ENCODE results near the gene KCNQ5. TPM values are rescaled to one million over a fixed set of nuclear protein-coding genes. Genes with fewer than 3 reads are reported as not detected.

The KCNQ5 gene
- total RNA-seq, 2 experiments from 2014 or later, result 5.1 to 5.5 TPM

- Mint-ChIP-seq H3K4me1 (no peaks in the 10 kb centered on the region), H3K27ac (no peak overlapping the region), H3K9me3 (ENCODE audit: low read depth) (no peaks in the 10 kb centered on the region)
Measured at GRCh38 chr6:72930556-72931132, 308.8 kb downstream of the KCNQ5 start.

DNA sequence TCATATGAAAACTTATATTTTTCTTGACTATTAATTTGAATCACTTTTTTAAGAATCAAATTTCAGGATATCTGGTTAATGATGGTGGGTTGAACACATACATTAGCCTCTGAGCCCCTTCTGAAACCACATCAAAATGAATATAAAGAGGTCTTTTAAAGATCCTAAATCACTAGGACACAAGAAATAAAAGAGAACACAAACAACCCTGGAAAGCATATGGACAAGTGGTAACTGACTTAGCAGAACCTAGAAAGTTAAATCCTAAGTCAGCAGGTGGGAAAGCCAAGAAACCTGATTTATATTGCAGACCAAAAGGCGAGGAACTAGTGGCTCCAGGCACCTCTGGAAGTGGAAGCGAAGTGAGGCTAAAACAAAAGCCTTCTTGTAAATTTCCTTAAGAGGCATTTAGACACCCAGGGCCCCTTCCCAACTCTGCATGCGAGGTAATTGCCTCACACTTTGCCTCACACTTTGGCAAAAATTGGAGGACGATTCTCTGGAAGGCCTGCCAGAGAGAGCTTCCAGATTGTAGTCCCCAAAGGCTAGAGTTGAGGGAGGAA lies 309.5 kb downstream of the KCNQ5 start:
- Mint-ChIP-seq H3K27me3 (no peaks in the 10 kb centered on the region), H3K4me1 (no peaks in the 10 kb centered on the region)
- CTCF ChIA-PET, result no interaction called here

More at GRCh38 chr6:72930556-72931132, 308.8 kb downstream of the KCNQ5 start:
- intact Hi-C loops (cut with DNase I, micrococcal nuclease), result no loop called here
- ChIA-PET CTCF (no interaction called here), POLR2A (no interaction called here)
- no peak for ATAC-seq
- DNase-seq, result no peak
- Mint-ChIP-seq H3K27me3 (no peaks in the 10 kb centered on the region), H3K36me3 (ENCODE audit: low read depth) (no peaks in the 10 kb centered on the region), H3K4me3 (no peak overlapping the region)

GRCh38 chr6:72933233-72933632 lies 311.4 kb downstream of the KCNQ5 start:
- no peaks in the 10 kb centered on the region for H3K9me3 Mint-ChIP-seq (ENCODE audit: low read depth)
- intact Hi-C loops (cut with DNase I, micrococcal nuclease), result no loop called here
- no peaks in the 10 kb centered on the region for H3K27me3 Mint-ChIP-seq
- no peaks in the 10 kb centered on the region for H3K36me3 Mint-ChIP-seq (ENCODE audit: low read depth)
- no peak overlapping the region for H3K4me3 Mint-ChIP-seq
- ChIA-PET CTCF (no interaction called here), POLR2A (no interaction called here)
- DNase-seq (no peak), ATAC-seq (no peak)
- no peak overlapping the region for H3K27ac Mint-ChIP-seq
- no peaks in the 10 kb centered on the region for H3K4me1 Mint-ChIP-seq

More for the DNA sequence above, 309.5 kb downstream of the KCNQ5 start:
- DNase-seq (no peak), ATAC-seq (no peak)
- intact Hi-C loops (cut with DNase I, micrococcal nuclease), result no loop called here
- H3K4me3 Mint-ChIP-seq, result no peak overlapping the region
- no peak overlapping the region for H3K27ac Mint-ChIP-seq
- H3K36me3 Mint-ChIP-seq (ENCODE audit: low read depth), result no peaks in the 10 kb centered on the region
- POLR2A ChIA-PET, result no interaction called here
- H3K9me3 Mint-ChIP-seq (ENCODE audit: low read depth), result no peaks in the 10 kb centered on the region

- ATAC-seq (no peak), DNase-seq (no peak)
- Mint-ChIP-seq H3K4me1 (no peaks in the 10 kb centered on the region), H3K36me3 (ENCODE audit: low read depth) (no peaks in the 10 kb centered on the region), H3K27me3 (no peaks in the 10 kb centered on the region), H3K27ac (no peak overlapping the region), H3K4me3 (no peak overlapping the region), H3K9me3 (ENCODE audit: low read depth) (no peaks in the 10 kb centered on the region)
- ChIA-PET POLR2A (no interaction called here), CTCF (no interaction called here)
- intact Hi-C loops (cut with DNase I, micrococcal nuclease), result no loop called here
Measured at GRCh38 chr6:72936766-72937559, 315.1 kb downstream of the KCNQ5 start.

- H3K4me1 Mint-ChIP-seq, result no peaks in the 10 kb centered on the region
- no peak for ATAC-seq
- H3K4me3 Mint-ChIP-seq, result no peak overlapping the region
- ChIA-PET CTCF (no interaction called here), POLR2A (no interaction called here)
- H3K9me3 Mint-ChIP-seq (ENCODE audit: low read depth), result no peaks in the 10 kb centered on the region
- no peaks in the 10 kb centered on the region for H3K27me3 Mint-ChIP-seq
- no peak overlapping the region for H3K27ac Mint-ChIP-seq
- no peak for DNase-seq
- intact Hi-C loops (cut with DNase I, micrococcal nuclease), result no loop called here
- no peaks in the 10 kb centered on the region for H3K36me3 Mint-ChIP-seq (ENCODE audit: low read depth)
Measured at GRCh38 chr6:72938104-72938503, 316.2 kb downstream of the KCNQ5 start.

DNA sequence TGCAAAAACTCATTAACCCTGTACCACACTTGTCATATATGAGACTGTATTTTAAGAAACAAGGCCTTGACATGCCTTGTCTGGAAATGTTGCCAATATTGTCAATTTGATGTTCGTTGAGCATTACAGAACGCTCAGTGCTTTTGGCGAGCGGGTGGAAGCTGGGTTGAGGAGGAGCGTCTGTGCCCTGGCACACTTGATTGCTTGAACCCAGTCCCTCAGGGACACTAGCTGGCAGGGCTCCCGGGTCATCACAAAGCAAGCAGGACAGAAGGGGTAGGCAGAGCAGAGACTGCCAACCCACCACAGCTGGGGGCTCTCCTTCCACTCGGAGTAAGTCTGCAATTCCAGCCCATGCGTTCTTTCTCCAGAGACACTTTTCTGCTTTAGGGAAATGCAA lies 317.1 kb downstream of the KCNQ5 start:
- intact Hi-C loops (cut with DNase I, micrococcal nuclease), result no loop called here
- Mint-ChIP-seq H3K9me3 (ENCODE audit: low read depth) (no peaks in the 10 kb centered on the region), H3K4me1 (no peaks in the 10 kb centered on the region), H3K27ac (no peak overlapping the region), H3K27me3 (no peaks in the 10 kb centered on the region), H3K36me3 (ENCODE audit: low read depth) (no peaks in the 10 kb centered on the region), H3K4me3 (no peak overlapping the region)
- ATAC-seq (no peak), DNase-seq (no peak)
- CTCF ChIA-PET, result no interaction called here
- POLR2A ChIA-PET, result no interaction called here

GRCh38 chr6:72940265-72940664 lies 318.4 kb downstream of the KCNQ5 start:
- H3K27ac Mint-ChIP-seq, result no peak overlapping the region
- ATAC-seq (no peak), DNase-seq (no peak)
- intact Hi-C loops (cut with DNase I, micrococcal nuclease), result no loop called here
- H3K36me3 Mint-ChIP-seq (ENCODE audit: low read depth), result no peaks in the 10 kb centered on the region
- no peaks in the 10 kb centered on the region for H3K27me3 Mint-ChIP-seq
- H3K4me1 Mint-ChIP-seq, result no peaks in the 10 kb centered on the region
- no peak overlapping the region for H3K4me3 Mint-ChIP-seq
- ChIA-PET POLR2A (no interaction called here), CTCF (interaction anchor here (0.7 kb wide), 1 partner anchor 30 kb away, joined by 3 read pairs; no protein-coding TSS in a partner anchor)
- no peaks in the 10 kb centered on the region for H3K9me3 Mint-ChIP-seq (ENCODE audit: low read depth)

DNA sequence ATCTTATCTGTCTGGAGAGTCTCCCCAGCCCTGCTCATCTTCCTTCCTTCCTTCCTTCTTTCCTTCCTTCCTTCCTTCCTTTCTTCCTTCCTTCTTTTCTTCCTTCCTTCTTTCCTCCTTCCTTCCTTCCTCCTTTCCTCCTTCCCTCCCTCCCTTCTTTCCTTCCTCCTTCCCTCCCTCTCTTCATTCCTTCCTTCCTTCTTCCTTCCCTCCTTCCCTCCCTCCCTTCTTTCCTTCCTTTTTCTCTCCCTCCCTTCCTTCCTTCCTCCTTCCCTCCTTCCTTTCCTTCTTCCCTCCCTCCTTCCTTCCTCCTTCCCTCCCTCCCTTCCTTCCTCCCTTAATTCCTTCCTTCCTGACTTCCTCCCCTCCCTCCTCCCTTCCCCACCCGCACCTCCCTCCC lies 319.4 kb downstream of the KCNQ5 start:
- ATAC-seq, result no peak
- no peaks in the 10 kb centered on the region for H3K9me3 Mint-ChIP-seq (ENCODE audit: low read depth)
- H3K27me3 Mint-ChIP-seq, result no peaks in the 10 kb centered on the region
- H3K27ac Mint-ChIP-seq, result no peak overlapping the region
- no peak for DNase-seq
- POLR2A ChIA-PET, result no interaction called here
- no peaks in the 10 kb centered on the region for H3K36me3 Mint-ChIP-seq (ENCODE audit: low read depth)
- no peaks in the 10 kb centered on the region for H3K4me1 Mint-ChIP-seq
- no peak overlapping the region for H3K4me3 Mint-ChIP-seq
- intact Hi-C loops (cut with DNase I, micrococcal nuclease), result no loop called here
- CTCF ChIA-PET, result no interaction called here

- no peaks in the 10 kb centered on the region for H3K9me3 Mint-ChIP-seq (ENCODE audit: low read depth)
- POLR2A ChIA-PET, result no interaction called here
- intact Hi-C loops (cut with DNase I, micrococcal nuclease), result no loop called here
- no peaks in the 10 kb centered on the region for H3K4me1 Mint-ChIP-seq
- no peak overlapping the region for H3K4me3 Mint-ChIP-seq
- no peaks in the 10 kb centered on the region for H3K27me3 Mint-ChIP-seq
- no peak for ATAC-seq
- CTCF ChIA-PET, result no interaction called here
- no peak overlapping the region for H3K27ac Mint-ChIP-seq
- no peaks in the 10 kb centered on the region for H3K36me3 Mint-ChIP-seq (ENCODE audit: low read depth)
- DNase-seq, result no peak
Measured at GRCh38 chr6:72941751-72942150, 319.9 kb downstream of the KCNQ5 start.

GRCh38 chr6:72943699-72944098 lies 321.8 kb downstream of the KCNQ5 start:
- ChIA-PET CTCF (no interaction called here), POLR2A (no interaction called here)
- H3K4me1 Mint-ChIP-seq, result no peaks in the 10 kb centered on the region
- H3K9me3 Mint-ChIP-seq (ENCODE audit: low read depth), result no peaks in the 10 kb centered on the region
- DNase-seq (no peak), ATAC-seq (no peak)
- no peak overlapping the region for H3K27ac Mint-ChIP-seq
- no peak overlapping the region for H3K4me3 Mint-ChIP-seq
- no peaks in the 10 kb centered on the region for H3K27me3 Mint-ChIP-seq
- no peaks in the 10 kb centered on the region for H3K36me3 Mint-ChIP-seq (ENCODE audit: low read depth)
- intact Hi-C loops (cut with DNase I, micrococcal nuclease), result no loop called here

DNA sequence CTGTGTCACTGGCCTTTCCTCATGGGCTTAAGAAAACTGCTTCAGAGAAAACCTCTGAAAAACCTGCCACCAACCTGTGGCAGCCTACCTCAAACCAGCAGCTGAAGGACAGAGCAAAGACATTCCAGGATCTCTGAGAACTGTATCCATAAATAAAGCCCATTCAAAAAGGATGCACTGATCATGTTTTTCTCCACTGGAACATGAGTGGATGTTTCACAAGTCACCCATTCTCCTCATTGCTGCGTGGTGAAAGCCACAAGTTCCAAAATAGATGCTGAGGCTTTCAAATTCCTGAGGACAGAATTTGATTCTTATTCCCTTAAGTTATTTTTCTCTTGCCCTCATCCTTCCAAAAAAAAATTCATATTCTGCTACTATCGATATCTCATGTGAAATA lies 322.8 kb downstream of the KCNQ5 start:
- H3K4me3 Mint-ChIP-seq, result no peak overlapping the region
- intact Hi-C loops (cut with DNase I, micrococcal nuclease), result no loop called here

DNA sequence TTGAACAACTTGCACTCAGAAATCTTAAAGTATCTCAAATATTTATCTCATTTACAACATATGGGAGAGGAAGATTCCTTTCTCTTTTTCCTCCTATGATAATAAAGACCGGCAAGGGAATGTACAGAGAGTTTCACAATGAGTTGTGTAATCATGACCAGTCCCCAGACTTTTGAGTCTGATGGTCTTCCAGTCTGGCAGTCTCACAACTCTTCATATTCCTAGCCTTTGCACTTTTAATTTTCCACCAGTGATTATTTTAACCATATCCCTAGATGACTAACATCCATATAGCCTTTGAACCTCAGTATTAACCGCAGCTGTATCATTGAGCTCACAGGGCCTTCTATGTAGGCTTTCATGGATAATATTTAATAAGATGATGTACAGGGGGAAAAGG lies 324.9 kb downstream of the KCNQ5 start:
- Mint-ChIP-seq H3K9me3 (ENCODE audit: low read depth) (no peaks in the 10 kb centered on the region), H3K36me3 (ENCODE audit: low read depth) (no peaks in the 10 kb centered on the region), H3K4me1 (peaks cover 2% of the 10 kb centered on the region), H3K27me3 (no peaks in the 10 kb centered on the region), H3K27ac (no peak overlapping the region), H3K4me3 (no peak overlapping the region)
- DNase-seq (no peak), ATAC-seq (no peak)
- intact Hi-C loops (cut with DNase I, micrococcal nuclease), result no loop called here
- CTCF ChIA-PET, result no interaction called here
- POLR2A ChIA-PET, result no interaction called here

More for the DNA sequence above, 322.8 kb downstream of the KCNQ5 start:
- Mint-ChIP-seq H3K36me3 (ENCODE audit: low read depth) (no peaks in the 10 kb centered on the region), H3K27me3 (no peaks in the 10 kb centered on the region), H3K4me1 (no peaks in the 10 kb centered on the region), H3K27ac (no peak overlapping the region), H3K9me3 (ENCODE audit: low read depth) (no peaks in the 10 kb centered on the region)
- ChIA-PET POLR2A (no interaction called here), CTCF (no interaction called here)
- no peak for ATAC-seq
- DNase-seq, result no peak
